Measurements from ENCODE around the gene PHC3. TPM values are rescaled to one million over a fixed set of nuclear protein-coding genes. Genes with fewer than 3 reads are reported as not detected.
"Not testable (repeated sequence)": the region's sequence is repeated elsewhere in the genome, so short reads cannot be mapped to it uniquely, and the experiment has no call there.

The PHC3 gene
- total RNA-seq, 6 donors from 2014 or later = 50.7 to 182 (median 76.3) TPM

GRCh38 chr3:170128259-170128976 is 53.1 kb downstream of the PHC3 start:
- H3K27me3 ChIP-seq = no peaks in the 10 kb centered on the region
- no peak overlapping the region for H3K4me3 ChIP-seq
- H3K4me1 ChIP-seq = peaks cover 0 to 7% (median 0%) of the 10 kb centered on the region in 4 donors
- DNase-seq (no peak), ATAC-seq (ENCODE audit: low FRiP score in 2 of 2) (no peak)
- 81 to 82% methylated on average over 4 of the region's 4 CpGs for WGBS, 2 donors
- TF ChIP-seq POLR2A (IDR thresholded peaks at IDR 0.05) = no peak
- peaks cover 5 to 47% (median 22%) of the 10 kb centered on the region in 4 donors for H3K36me3 ChIP-seq
- H3K9me3 ChIP-seq = peaks cover 0 to 4% (median 2%) of the 10 kb centered on the region in 4 donors
- H3K27ac ChIP-seq = no peak overlapping the region

GRCh38 chr3:170117134-170117533 is 64.4 kb downstream of the PHC3 start:
- DNase-seq (no peak), ATAC-seq (ENCODE audit: low FRiP score in 2 of 2) (no peak)
- Histone ChIP-seq H3K36me3 (peaks cover 24 to 95% (median 64%) of the 10 kb centered on the region in 4 donors), H3K4me1 (no peaks in the 10 kb centered on the region), H3K27me3 (no peaks in the 10 kb centered on the region), H3K4me3 (no peak overlapping the region), H3K9me3 (no peaks in the 10 kb centered on the region), H3K27ac (no peak overlapping the region)
- no peak for TF ChIP-seq POLR2AphosphoS5 (IDR thresholded peaks at IDR 0.05)
- TF ChIP-seq POLR2A (IDR thresholded peaks at IDR 0.05) = no peak
- TF ChIP-seq CTCF (IDR thresholded peaks at IDR 0.05) = peak in 1 of 6 experiments; percentile 8
- TF ChIP-seq EP300 (IDR thresholded peaks at IDR 0.05) = no peak

GRCh38 chr3:170114165-170114564 is 67.4 kb downstream of the PHC3 start:
- ATAC-seq (ENCODE audit: low FRiP score in 2 of 2) = not testable (repeated sequence)
- whole genome bisulfite sequencing, 2 donors = 91 to 92% methylated on average over 8 of the region's 8 CpGs
- peaks cover 24 to 87% (median 47%) of the 10 kb centered on the region in 4 donors for H3K36me3 ChIP-seq

GRCh38 chr3:170111147-170111771 is 70.3 kb downstream of the PHC3 start:
- Histone ChIP-seq H3K27me3 (no peaks in the 10 kb centered on the region), H3K27ac (no peak overlapping the region), H3K4me3 (no peak overlapping the region), H3K9me3 (no peaks in the 10 kb centered on the region), H3K36me3 (peaks cover 14 to 70% (median 26%) of the 10 kb centered on the region in 4 donors), H3K4me1 (peaks cover 0 to 9% (median 0%) of the 10 kb centered on the region in 4 donors)
- 72 to 75% methylated on average over 9 of the region's 9 CpGs for WGBS, 2 donors
- TF ChIP-seq CTCF (IDR thresholded peaks at IDR 0.05) (no peak), POLR2A (IDR thresholded peaks at IDR 0.05) (no peak)
- DNase-seq (no peak), ATAC-seq (ENCODE audit: low FRiP score in 2 of 2) (no peak)

More at GRCh38 chr3:170114165-170114564, 67.4 kb downstream of the PHC3 start:
- not testable (repeated sequence) for H3K4me1 ChIP-seq, DNase-seq, H3K4me3 ChIP-seq, H3K27me3 ChIP-seq, H3K9me3 ChIP-seq, H3K27ac ChIP-seq

GRCh38 chr3:170109579-170110293 is 71.8 kb downstream of the PHC3 start:
- Histone ChIP-seq H3K36me3 (peaks cover 6 to 68% (median 20%) of the 10 kb centered on the region in 4 donors), H3K4me3 (no peak overlapping the region), H3K27ac (no peak overlapping the region), H3K4me1 (peaks cover 0 to 9% (median 0%) of the 10 kb centered on the region in 4 donors), H3K27me3 (no peaks in the 10 kb centered on the region), H3K9me3 (no peaks in the 10 kb centered on the region)
- no peak for TF ChIP-seq POLR2AphosphoS5 (IDR thresholded peaks at IDR 0.05)
- TF ChIP-seq POLR2A (IDR thresholded peaks at IDR 0.05) = no peak
- ATAC-seq (ENCODE audit: low FRiP score in 2 of 2) (no peak), DNase-seq (no peak)
- WGBS, 2 donors = 73 to 83% methylated on average over 2 of the region's 2 CpGs

- Histone ChIP-seq H3K4me3 (no peak overlapping the region), H3K36me3 (peaks cover 6 to 65% (median 19%) of the 10 kb centered on the region in 4 donors), H3K9me3 (no peaks in the 10 kb centered on the region), H3K27ac (no peak overlapping the region), H3K4me1 (peaks cover 0 to 9% (median 0%) of the 10 kb centered on the region in 4 donors), H3K27me3 (no peaks in the 10 kb centered on the region)
- ATAC-seq (ENCODE audit: low FRiP score in 2 of 2) (no peak), DNase-seq (no peak)
- 83 to 84% methylated on average over 3 of the region's 3 CpGs for WGBS, 2 donors
- TF ChIP-seq POLR2A (IDR thresholded peaks at IDR 0.05) (no peak), EP300 (IDR thresholded peaks at IDR 0.05) (no peak), POLR2AphosphoS5 (IDR thresholded peaks at IDR 0.05) (no peak), CTCF (IDR thresholded peaks at IDR 0.05) (no peak)
Measured at GRCh38 chr3:170108955-170109354, 72.6 kb downstream of the PHC3 start.
